HS-27A (cell line): ENCODE measurements around the gene SLC22A23.

ENCODE experiments used
- DNase-seq: peaks from one replicate; pipeline ENCODE4 v3.0.0-alpha.2; 2012; ENCODE audit warnings: low read depth, missing footprints

The SLC22A23 gene

DNA sequence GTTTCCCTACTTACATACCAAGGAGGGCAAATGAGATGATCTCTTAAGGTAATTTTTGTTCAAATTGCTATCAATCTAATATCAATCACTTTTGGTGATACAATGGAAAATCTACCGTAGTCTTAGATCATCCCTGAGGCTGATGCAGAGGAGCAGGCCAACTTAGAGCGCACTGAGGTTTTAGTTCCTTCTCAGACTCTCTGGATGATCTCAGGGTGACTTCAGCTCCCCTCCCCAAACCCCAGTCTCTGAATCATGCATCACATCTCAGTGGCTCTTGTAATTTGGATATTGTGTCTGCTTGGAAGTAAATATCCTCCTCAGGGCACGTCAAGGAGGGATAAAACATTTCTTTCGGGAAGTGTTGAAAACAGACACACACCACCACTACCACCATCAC is 235.3 kb downstream of the SLC22A23 start:
- DNase-seq = no peak

DNA sequence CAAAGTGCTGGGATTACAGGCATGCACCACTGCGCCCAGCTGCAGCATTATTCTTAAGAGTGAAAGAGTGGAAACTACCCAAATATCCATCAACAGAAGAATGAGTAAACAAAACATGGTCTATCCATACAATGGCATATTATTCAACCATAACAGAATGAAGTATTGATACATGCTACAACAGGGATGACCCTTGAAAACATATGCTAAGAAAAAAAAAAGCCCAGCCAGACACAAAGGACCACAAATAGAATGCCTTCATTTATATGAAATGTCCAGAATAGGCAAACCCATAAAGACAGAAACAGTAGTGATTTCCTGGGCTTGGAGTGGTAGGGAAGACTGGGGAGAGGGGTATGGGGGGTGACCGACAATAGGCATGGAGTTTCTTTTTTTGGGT is 236.5 kb downstream of the SLC22A23 start:
- no peak for DNase-seq
